ENCODE results near the gene CEBPA.

Gene CEBPA

GRCh38 chr19:33294058-33294798, 8.1 kb downstream of the CEBPA start:
- no peak for DNase-seq (ENCODE audit: low read depth, low spot score)
- Histone ChIP-seq H3K4me3 (no peak overlapping the region), H3K36me3 (ENCODE audit: insufficient read depth, low read length) (no peaks in the 10 kb centered on the region), H3K27ac (no peak overlapping the region), H3K9ac (ENCODE audit: insufficient read length) (no peak overlapping the region), H3K9me3 (ENCODE audit: low read depth, low read length) (no peaks in the 10 kb centered on the region)
- TF ChIP-seq FOXP2 (optimal IDR thresholded peaks at IDR 0.05; ENCODE audit: control extremely low read depth, extremely low read length, insufficient read depth) (no peak), EZH2 (IDR thresholded peaks at IDR 0.05) (no peak), POLR2AphosphoS5 (IDR thresholded peaks at IDR 0.05; ENCODE audit: borderline replicate concordance, low read depth, low read length) (no peak)

GRCh38 chr19:33293255-33294057, 8.9 kb downstream of the CEBPA start:
- peak; percentile 35 for DNase-seq (ENCODE audit: low read depth, low spot score)
- Histone ChIP-seq H3K36me3 (ENCODE audit: insufficient read depth, low read length) (no peaks in the 10 kb centered on the region), H3K9ac (ENCODE audit: insufficient read length) (peak overlapping the region; percentile 29), H3K4me3 (peak overlapping the region; percentile 72), H3K9me3 (ENCODE audit: low read depth, low read length) (no peaks in the 10 kb centered on the region), H3K27ac (peak overlapping the region; percentile 90)
- TF ChIP-seq EZH2 (IDR thresholded peaks at IDR 0.05) = no peak

GRCh38 chr19:33292595-33293254, 9.6 kb downstream of the CEBPA start:
- Histone ChIP-seq H3K36me3 (ENCODE audit: insufficient read depth, low read length) (no peaks in the 10 kb centered on the region), H3K27ac (peak overlapping the region; percentile 90), H3K9me3 (ENCODE audit: low read depth, low read length) (no peaks in the 10 kb centered on the region), H3K4me3 (peak overlapping the region; percentile 72), H3K9ac (ENCODE audit: insufficient read length) (peak overlapping the region; percentile 29)
- TF ChIP-seq POLR2AphosphoS5 (IDR thresholded peaks at IDR 0.05; ENCODE audit: borderline replicate concordance, low read depth, low read length) = no peak
- TF ChIP-seq EZH2 (IDR thresholded peaks at IDR 0.05) = no peak
- TF ChIP-seq FOXP2 (optimal IDR thresholded peaks at IDR 0.05; ENCODE audit: control extremely low read depth, extremely low read length, insufficient read depth) = peak; percentile 83
- no peak for DNase-seq (ENCODE audit: low read depth, low spot score)

GRCh38 chr19:33291623-33292534, 10.5 kb downstream of the CEBPA start:
- H3K9ac ChIP-seq (ENCODE audit: insufficient read length) = no peak overlapping the region
- no peak overlapping the region for H3K27ac ChIP-seq
- H3K4me3 ChIP-seq = peak overlapping the region; percentile 72
- DNase-seq (ENCODE audit: low read depth, low spot score) = no peak
- no peak for TF ChIP-seq POLR2AphosphoS5 (IDR thresholded peaks at IDR 0.05; ENCODE audit: borderline replicate concordance, low read depth, low read length)
- no peak for TF ChIP-seq EZH2 (IDR thresholded peaks at IDR 0.05)
- no peak for TF ChIP-seq FOXP2 (optimal IDR thresholded peaks at IDR 0.05; ENCODE audit: control extremely low read depth, extremely low read length, insufficient read depth)
- H3K36me3 ChIP-seq (ENCODE audit: insufficient read depth, low read length) = no peaks in the 10 kb centered on the region
- no peaks in the 10 kb centered on the region for H3K9me3 ChIP-seq (ENCODE audit: low read depth, low read length)

GRCh38 chr19:33290956-33291622, 11.2 kb downstream of the CEBPA start:
- TF ChIP-seq FOXP2 (optimal IDR thresholded peaks at IDR 0.05; ENCODE audit: control extremely low read depth, extremely low read length, insufficient read depth) (no peak), EZH2 (IDR thresholded peaks at IDR 0.05) (no peak)
- Histone ChIP-seq H3K9me3 (ENCODE audit: low read depth, low read length) (no peaks in the 10 kb centered on the region), H3K27ac (no peak overlapping the region), H3K36me3 (ENCODE audit: insufficient read depth, low read length) (no peaks in the 10 kb centered on the region), H3K4me3 (no peak overlapping the region), H3K9ac (ENCODE audit: insufficient read length) (no peak overlapping the region)
- DNase-seq (ENCODE audit: low read depth, low spot score) = no peak

GRCh38 chr19:33290082-33290815, 12.1 kb downstream of the CEBPA start:
- TF ChIP-seq EZH2 (IDR thresholded peaks at IDR 0.05) = no peak
- TF ChIP-seq FOXP2 (optimal IDR thresholded peaks at IDR 0.05; ENCODE audit: control extremely low read depth, extremely low read length, insufficient read depth) = no peak
- TF ChIP-seq POLR2AphosphoS5 (IDR thresholded peaks at IDR 0.05; ENCODE audit: borderline replicate concordance, low read depth, low read length) = no peak
- Histone ChIP-seq H3K9ac (ENCODE audit: insufficient read length) (no peak overlapping the region), H3K36me3 (ENCODE audit: insufficient read depth, low read length) (no peaks in the 10 kb centered on the region), H3K27ac (no peak overlapping the region), H3K4me3 (no peak overlapping the region), H3K9me3 (ENCODE audit: low read depth, low read length) (no peaks in the 10 kb centered on the region)
- no peak for DNase-seq (ENCODE audit: low read depth, low spot score)

GRCh38 chr19:33289261-33289660, 13.1 kb downstream of the CEBPA start:
- no peak overlapping the region for H3K4me3 ChIP-seq
- H3K9ac ChIP-seq (ENCODE audit: insufficient read length) = no peak overlapping the region
- TF ChIP-seq EZH2 (IDR thresholded peaks at IDR 0.05) (no peak), POLR2AphosphoS5 (IDR thresholded peaks at IDR 0.05; ENCODE audit: borderline replicate concordance, low read depth, low read length) (no peak), FOXP2 (optimal IDR thresholded peaks at IDR 0.05; ENCODE audit: control extremely low read depth, extremely low read length, insufficient read depth) (no peak)
- DNase-seq (ENCODE audit: low read depth, low spot score) = no peak
- H3K36me3 ChIP-seq (ENCODE audit: insufficient read depth, low read length) = no peaks in the 10 kb centered on the region
- no peaks in the 10 kb centered on the region for H3K9me3 ChIP-seq (ENCODE audit: low read depth, low read length)
- no peak overlapping the region for H3K27ac ChIP-seq

All from SK-N-MC (cell line).